HG03064 (cell line): Measurements from ENCODE around the gene PGAP6.
"Not testable (repeated sequence)": the region's sequence is repeated elsewhere in the genome, so short reads cannot be mapped to it uniquely, and the experiment has no call there.

Experiments
- ATAC-seq: cut with Tn5 transposase; IDR thresholded peaks from one replicate; pipeline ENCODE4 v1.9.1; 2021; ENCODE audit warnings: low read depth; ENCODE audit not compliant: unreplicated experiment

PGAP6 gene

DNA sequence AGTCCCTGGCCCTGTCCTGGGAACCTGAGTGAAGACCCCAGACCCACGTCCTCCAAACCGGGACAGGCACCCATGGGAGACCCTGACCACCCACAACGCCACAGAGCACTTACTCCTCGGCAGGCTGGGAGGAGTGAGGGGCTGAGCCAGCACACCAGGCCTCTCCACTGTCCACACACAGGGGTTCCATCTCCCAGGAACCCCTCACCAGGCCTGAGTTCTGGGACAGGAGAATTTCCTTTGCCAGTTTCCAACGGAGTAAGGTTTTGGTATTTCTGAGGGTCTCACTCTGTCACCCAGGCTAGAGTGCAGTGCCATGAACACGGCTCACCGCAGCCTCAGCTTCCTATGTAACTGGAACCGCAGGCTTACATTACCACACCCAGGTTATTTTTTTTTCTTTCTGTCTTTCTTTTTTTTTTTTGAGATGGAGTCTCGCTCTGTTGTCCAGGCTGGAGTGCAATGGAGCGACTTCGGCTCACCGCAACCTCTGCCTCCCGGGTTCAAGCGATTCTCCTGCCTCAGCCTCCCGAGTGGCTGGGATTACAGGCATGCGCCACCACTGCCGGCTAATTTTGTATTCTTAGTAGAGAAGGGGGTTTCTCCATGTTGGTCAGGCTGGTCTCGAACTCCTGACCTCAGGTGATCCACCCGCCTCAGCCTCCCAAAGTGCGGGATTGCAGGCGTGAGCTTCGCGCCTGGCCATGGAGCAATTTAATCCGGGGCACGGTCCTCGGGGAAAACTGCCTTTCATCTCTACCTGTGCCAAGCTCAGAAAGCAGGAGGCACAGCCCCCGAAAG, 1.6 kb downstream of the PGAP6 start:
- no peak for ATAC-seq

DNA sequence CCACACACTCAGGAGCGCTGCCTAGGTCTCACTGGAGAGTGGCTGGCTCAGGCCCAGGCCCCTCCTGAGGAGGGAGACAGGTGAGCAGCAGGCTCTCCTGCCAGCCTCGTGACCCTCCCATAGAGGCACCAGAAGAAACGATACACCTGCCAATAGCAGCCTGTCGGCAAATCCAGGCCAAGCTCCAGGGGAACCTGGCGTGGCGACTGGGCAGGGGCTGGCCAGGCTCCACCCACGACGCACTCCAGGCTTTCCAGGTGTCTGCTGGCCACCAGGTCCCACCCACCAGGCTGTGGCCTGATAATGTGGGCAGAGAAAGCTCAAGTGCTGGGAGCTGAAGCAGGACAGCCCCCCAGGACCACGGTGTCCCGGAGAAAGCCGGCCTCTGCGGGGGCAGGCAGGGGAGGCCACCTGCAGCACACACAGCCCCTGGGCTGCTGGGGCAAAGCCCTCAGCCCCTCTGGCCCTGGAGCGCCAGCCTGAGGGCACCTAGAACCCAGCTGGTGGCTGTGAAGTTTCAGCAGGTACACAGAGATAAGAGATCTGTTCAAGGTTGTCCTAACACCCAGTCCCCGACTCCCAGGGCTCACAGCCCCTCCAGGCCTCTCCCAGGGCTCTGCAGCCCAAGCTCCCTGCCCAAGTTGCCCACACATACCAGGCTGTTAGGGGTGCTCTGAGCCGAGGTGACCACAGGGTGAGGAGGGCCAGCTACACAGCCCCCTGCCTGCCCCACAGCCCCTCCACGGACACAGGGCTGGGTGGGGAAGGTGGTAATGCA, 2.4 kb downstream of the PGAP6 start:
- ATAC-seq: no peak

DNA sequence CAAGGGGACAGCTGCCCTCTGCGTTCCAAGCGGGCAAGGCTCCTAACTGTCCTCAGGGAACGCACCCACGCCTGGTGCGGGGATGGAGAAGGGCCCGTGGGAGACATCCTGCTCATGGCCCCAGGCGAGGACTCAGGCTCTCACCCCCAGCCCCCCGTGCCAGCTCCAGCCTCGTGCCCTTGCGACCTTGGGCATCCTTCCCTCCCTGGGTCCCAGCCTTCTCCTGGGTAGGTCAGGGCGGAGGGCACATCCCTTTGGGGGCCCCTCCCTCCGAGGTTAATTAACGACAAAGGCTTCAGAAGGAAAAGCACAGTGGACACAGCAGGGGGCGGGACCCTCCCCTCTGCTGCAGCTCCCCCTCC, 3.0 kb downstream of the PGAP6 start:
- ATAC-seq: no peak

GRCh38 chr16:378113-378820, 3.5 kb downstream of the PGAP6 start:
- ATAC-seq: not testable (repeated sequence)

DNA sequence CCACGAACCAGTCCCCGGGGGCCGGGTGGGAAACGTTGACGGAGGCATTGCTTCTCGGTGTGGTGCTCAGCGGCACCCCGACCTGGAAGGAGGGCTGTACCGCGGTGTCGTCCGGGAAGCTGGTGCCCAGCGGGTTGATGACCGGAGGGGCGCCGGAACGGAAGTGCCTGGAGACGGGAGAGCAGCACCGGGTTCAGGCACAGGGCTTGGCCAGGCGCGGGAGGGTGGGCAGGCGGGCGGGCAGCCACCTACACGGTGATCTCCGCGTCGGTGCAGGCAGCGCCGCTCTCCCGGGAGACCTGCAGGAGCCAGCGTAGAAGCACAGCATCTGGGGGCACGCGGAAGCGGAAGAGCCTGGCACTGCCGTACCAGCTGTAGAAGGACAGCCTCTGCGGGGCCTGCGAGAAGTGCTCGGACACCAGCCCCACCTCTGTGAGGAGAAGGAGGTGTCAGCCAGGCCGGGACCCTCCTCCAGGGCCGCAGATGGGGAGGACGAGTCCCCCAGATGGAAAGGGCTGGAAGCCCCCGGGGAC, 4.3 kb downstream of the PGAP6 start:
- ATAC-seq: no peak

- ATAC-seq: no peak
These were observed 4.9 kb downstream of the PGAP6 start for GRCh38 chr16:376817-377418.

GRCh38 chr16:375927-376816, 5.6 kb downstream of the PGAP6 start:
- ATAC-seq: no peak

- ATAC-seq: no peak
These were observed 6.6 kb downstream of the PGAP6 start for GRCh38 chr16:375212-375611.

GRCh38 chr16:374616-374926, 7.2 kb downstream of the PGAP6 start:
- no peak for ATAC-seq

DNA sequence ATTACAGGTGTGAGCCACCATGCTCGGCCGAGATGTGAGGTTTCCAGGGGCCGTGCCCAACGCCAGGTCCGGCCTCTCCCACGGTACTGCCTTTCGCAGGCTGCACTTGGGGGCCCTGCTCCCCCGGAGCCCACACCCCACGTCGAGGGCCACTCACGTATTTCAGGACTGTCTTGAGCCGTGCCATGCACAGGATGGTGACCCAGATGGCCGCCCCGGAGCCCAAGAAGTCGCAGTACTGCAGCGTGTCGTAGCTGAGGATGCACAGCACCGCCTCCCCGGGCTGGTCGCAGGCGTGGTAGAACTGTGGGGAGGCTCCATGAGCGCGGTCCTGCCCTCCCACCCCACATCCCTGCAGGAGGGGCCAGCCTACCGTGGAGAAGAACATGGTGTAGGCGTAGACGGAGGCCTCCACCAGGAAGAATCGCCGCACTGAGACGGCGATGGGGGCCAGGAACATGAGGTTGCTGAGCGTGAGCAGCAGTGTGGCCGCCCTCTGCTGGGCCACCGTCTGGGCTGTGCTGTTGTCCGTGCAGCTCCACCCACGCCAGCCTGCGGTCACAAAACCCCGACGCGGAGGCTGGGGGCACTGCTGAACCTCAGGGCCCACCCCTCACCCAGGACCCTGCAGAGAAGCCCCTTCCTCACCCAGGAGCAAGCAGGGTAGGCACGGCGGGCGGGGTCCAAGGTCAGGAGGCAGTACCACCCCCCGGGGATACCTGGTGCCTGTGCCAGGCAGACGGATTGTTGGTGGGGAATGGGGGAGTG, 7.7 kb downstream of the PGAP6 start:
- ATAC-seq: no peak

GRCh38 chr16:373020-373598, 8.7 kb downstream of the PGAP6 start:
- ATAC-seq: no peak

GRCh38 chr16:372302-372983, 9.3 kb downstream of the PGAP6 start:
- ATAC-seq: no peak

GRCh38 chr16:371515-372301, 10.1 kb downstream of the PGAP6 start:
- ATAC-seq: no peak

DNA sequence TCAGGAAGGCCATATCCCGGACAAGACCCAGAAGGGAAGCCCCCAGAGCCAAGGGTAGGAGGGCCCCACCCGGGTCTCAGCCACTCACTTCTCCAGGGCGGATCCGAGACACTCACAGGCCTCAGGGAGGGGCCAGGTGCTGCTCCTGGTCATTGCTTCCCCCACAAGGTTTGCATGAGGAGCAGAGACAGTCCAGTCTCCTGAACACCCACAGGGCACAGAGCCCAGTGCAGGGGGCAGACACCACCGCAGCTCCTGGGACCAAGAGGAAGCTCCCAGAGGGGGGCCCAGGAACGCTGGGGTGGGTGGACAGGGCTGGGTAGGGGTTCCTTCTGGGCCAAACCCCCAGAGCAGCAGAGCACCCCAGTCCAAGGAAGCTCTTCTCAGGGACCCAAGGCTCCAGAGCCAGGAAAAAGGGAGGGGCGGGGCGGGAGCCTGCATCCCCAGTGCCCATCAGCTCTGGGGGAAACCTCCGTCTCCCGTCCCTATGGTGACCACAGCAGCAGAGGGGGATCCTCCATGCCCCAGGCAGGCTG, 10.7 kb downstream of the PGAP6 start:
- no peak for ATAC-seq

DNA sequence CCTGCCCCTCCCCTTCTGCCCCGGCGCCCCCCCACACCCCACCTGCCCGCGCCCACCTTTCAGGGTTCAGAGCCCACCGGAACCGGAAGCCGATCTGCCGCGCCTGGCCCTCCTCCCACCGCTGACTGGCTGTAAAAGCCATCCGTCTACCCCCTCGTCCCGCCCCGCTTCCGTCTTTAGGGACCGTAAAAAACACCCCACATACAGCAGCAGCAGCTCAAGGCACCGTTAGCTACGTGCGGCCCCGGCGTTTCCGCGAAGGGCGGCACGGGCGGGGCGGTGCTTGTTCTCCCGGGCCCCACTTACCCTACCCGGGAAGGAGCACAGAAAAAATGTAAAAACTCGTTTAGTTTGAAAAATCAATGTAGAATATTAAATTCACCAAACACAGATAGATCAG, 11.3 kb downstream of the PGAP6 start, which contains the start of gene MRPL28:
TSS of gene MRPL28 (minus strand) at position 96 of the 400 bp plus-strand sequence. CDS start 320 bp downstream, outside the sequence.
- ATAC-seq: no peak

DNA sequence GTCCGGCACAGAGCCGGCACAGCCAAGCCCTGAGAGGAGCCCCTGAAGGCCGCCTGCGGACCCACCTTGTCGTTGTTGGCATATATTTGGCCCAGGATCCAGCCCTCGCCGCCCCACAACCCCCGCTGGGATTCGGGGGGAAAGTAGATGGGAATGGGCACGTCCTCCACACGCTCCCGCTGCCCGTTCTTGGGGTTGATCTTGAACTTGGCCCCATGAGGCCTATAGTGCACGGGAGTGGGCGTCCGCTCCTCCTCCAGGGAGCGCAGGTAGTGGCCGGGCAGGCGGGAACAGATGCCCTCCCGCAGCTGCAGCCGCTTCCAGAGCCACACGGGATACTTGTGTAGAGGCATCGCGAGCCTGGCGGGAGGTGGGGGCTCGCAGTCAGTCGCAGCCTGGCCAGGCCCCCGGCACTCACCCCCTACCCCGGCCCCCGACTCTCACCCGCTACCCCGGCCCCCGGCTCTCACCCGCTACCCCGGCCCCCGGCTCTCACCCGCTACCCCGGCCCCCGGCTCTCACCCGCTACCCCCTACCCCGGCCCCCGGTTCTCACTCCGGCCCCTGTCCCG, 11.8 kb downstream of the PGAP6 start:
- no peak for ATAC-seq
